IMR-90 (cell line): Measurements from ENCODE around the gene TRUB2.

Experiments
- BHLHE40 ChIP-seq: fragments of 150-350 bp; IDR thresholded peaks from 2 replicates; pipeline ENCODE4 v1.6.1; 2016; ENCODE audit warnings: mild to moderate bottlenecking, low read depth, low read length
- CEBPB ChIP-seq: IDR thresholded peaks from 2 replicates; pipeline ENCODE4 v1.6.1; 2012; ENCODE audit warnings: low read depth, low read length, improper control_type of control experiment
- MAFK ChIP-seq: IDR thresholded peaks from 2 replicates; pipeline ENCODE4 v1.6.1; 2012; ENCODE audit warnings: low read depth, low read length, improper control_type of control experiment
- POLR2A ChIP-seq: IDR thresholded peaks from 2 replicates; pipeline ENCODE4 v1.6.1; 2012; ENCODE audit warnings: mild to moderate bottlenecking, low read depth, low read length
- SMC3 ChIP-seq: fragments of 150-350 bp; IDR thresholded peaks from 2 replicates; pipeline ENCODE4 v1.6.1; 2016; ENCODE audit warnings: low read depth, mild to moderate bottlenecking, antibody characterized with exemption, low read length, moderate library complexity
- TF ChIP-seq, protein P1 (sequence below): conservative IDR thresholded peaks from 2 replicates; pipeline ENCODE4 v1.5.1; 2012; ENCODE audit warnings: mild to moderate bottlenecking, low read depth, low read length, improper control_type of control experiment

DNA sequence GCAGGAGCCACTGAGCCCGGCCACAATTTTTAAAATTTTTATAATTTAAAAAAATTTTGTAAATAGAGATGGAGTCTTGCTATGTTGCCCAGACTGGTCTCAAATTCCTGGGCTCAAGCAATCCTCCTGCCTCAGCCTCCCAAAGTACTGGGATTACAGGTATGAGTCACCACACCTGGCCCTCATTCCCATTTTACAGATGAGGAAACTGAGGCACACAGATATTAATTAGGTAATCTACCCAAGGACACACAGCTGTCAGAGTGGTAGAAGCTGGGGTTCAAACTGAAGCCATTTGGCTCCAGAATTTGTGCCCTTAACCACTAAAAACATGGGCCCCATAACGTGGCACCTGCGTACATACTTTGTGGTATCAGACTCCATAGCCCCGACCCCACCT lies 7.5 kb downstream of the TRUB2 start:
- no peak for TF ChIP-seq MAFK
- TF ChIP-seq, protein P1, sequence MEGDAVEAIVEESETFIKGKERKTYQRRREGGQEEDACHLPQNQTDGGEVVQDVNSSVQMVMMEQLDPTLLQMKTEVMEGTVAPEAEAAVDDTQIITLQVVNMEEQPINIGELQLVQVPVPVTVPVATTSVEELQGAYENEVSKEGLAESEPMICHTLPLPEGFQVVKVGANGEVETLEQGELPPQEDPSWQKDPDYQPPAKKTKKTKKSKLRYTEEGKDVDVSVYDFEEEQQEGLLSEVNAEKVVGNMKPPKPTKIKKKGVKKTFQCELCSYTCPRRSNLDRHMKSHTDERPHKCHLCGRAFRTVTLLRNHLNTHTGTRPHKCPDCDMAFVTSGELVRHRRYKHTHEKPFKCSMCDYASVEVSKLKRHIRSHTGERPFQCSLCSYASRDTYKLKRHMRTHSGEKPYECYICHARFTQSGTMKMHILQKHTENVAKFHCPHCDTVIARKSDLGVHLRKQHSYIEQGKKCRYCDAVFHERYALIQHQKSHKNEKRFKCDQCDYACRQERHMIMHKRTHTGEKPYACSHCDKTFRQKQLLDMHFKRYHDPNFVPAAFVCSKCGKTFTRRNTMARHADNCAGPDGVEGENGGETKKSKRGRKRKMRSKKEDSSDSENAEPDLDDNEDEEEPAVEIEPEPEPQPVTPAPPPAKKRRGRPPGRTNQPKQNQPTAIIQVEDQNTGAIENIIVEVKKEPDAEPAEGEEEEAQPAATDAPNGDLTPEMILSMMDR, result no peak
- no peak for TF ChIP-seq POLR2A
- TF ChIP-seq SMC3, result no peak
- no peak for TF ChIP-seq BHLHE40
- no peak for TF ChIP-seq CEBPB
